Amygdala (tissue), 56 donors: Measurements from ENCODE around the gene EFNA4.
A peak's percentile ranks its signal among the peaks of the same experiment; 100 is the strongest.

Source experiments
- DNase-seq, 56 donors: peaks; one replicate each; lab custom pipeline; 2025; lab: John Stamatoyannopoulos, UW

The EFNA4 gene

DNA sequence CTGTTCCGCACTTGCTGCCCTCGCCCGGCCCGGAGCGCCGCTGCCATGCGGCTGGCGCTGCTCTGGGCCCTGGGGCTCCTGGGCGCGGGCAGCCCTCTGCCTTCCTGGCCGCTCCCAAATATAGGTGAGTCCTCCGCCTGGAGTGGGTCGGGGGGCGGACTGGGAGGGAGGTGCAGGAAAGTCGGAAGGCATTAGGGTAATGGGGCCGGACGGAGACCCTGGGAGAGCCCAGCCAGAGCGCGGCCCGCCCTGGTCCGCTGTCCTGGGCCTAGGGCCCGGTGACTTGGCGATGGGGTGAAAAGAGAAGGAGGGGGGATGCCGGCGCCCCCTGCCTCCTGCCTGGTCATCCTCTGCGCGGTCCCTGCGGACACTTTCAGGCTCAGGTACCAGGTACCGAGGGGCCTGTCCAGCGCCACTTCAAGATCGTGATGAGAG is 12.2 kb upstream of the EFNA4 start:
- DNase-seq: peak in 6 of 56 donors; percentile 35 to 58 (median 50)

GRCh38 chr1:155051777-155052398 is 11.7 kb upstream of the EFNA4 start:
- peak in 39 of 56 donors; percentile 4 to 70 (median 48) for DNase-seq

GRCh38 chr1:155052439-155053395 is 10.8 kb upstream of the EFNA4 start:
- peak in 1 of 56 donors; percentile 9 for DNase-seq

DNA sequence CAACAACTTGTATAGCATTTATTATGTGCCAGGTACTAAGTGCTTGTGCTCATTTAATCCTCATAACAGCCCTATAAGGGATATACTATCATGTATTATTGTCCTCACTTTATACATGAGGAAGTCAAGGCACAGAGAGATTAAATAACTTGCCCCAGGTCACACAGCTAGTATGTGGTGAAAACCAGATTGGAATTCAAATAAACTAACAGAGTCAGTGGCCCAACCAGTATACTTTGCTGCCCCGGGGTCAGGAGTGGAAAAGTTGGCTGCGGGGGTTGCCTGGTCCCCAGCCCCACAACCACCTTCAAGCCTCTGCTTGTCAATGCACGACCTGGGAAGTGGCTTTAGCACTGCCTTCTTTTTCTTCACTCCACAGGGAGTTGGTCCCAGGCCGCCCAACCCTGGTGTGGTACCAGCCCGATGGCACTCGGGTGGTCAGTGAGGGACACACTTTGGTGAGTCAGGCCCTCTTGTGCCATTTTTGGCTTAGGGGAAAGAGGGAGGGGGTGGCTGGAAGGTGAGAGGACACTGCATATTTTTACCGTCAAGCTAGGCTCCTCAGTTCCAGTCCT is 9.9 kb upstream of the EFNA4 start:
- no peak for DNase-seq

DNA sequence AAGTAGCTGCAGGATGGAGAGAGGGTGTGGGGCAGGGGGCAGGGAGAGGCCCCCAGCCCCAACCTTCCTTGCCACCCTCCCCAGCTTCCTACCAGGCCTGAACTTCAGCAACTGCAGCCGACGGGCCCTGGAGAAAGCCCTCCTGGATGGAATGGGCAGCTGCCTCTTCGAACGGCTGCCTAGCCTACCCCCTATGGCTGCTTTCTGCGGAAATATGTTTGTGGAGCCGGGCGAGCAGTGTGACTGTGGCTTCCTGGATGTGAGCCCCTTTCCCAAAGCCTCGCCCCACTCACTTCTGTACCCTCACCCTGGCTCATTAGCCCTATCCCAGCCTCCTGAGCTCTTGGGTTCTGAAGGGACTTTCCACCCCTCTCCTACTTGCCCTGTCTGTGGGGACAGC is 6.4 kb upstream of the EFNA4 start:
- no peak for DNase-seq

DNA sequence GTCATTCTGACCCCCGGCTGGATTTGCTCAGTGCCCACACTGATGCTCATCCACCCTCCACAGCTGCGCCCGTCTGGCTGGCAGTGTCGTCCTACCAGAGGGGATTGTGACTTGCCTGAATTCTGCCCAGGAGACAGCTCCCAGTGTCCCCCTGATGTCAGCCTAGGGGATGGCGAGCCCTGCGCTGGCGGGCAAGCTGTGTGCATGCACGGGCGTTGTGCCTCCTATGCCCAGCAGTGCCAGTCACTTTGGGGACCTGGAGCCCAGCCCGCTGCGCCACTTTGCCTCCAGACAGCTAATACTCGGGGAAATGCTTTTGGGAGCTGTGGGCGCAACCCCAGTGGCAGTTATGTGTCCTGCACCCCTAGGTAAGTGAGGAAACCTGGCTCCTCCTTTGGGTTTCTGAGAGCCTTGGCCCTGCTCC is 5.7 kb upstream of the EFNA4 start:
- no peak for DNase-seq

DNA sequence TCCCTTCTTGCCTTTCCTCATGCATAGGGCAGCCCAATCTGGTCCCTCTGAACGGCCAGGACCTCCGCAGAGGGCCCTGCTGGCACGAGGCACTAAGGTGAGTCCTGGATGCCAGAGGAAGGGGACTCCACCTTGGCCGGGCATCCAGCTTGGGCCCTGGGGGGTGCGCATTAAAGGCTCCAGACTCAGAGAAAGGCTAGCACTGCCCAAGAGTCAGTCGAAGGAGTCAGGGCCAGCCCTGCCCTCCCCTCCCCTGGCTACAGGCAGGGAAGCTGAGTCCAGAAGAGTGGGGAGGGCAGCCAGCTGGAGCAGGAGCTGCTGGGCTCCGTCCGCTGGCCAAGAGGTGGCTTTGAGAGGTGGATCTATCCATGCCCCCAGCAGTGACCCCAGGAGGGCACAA is 2.8 kb upstream of the EFNA4 start:
- DNase-seq: no peak

GRCh38 chr1:155061381-155062150 is 2.0 kb upstream of the EFNA4 start:
- DNase-seq: peak in 49 of 56 donors; percentile 11 to 84 (median 49)

DNA sequence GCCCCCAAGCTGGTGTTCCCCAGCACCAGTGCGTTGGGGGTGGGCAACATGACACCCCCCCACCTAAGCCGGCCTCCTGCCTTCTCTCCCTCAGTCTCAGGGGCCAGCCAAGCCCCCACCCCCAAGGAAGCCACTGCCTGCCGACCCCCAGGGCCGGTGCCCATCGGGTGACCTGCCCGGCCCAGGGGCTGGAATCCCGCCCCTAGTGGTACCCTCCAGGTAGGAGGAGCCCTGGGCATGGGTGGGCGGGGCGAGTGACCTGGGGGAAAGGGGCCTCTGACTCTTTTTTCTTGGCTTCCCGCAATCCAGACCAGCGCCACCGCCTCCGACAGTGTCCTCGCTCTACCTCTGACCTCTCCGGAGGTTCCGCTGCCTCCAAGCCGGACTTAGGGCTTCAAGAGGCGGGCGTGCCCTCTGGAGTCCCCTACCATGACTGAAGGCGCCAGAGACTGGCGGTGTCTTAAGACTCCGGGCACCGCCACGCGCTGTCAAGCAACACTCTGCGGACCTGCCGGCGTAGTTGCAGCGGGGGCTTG is 1.3 kb upstream of the EFNA4 start:
- DNase-seq: no peak

GRCh38 chr1:155062702-155063411 is 683 bp upstream of the EFNA4 start:
- peak in 8 of 56 donors; percentile 4 to 28 (median 12) for DNase-seq

GRCh38 chr1:155064111-155064831 is 731 bp downstream of the EFNA4 start:
- peak in 3 of 56 donors; percentile 30 to 55 (median 39) for DNase-seq

- DNase-seq: no peak
Measured at GRCh38 chr1:155064832-155065429, 1.4 kb downstream of the EFNA4 start.

DNA sequence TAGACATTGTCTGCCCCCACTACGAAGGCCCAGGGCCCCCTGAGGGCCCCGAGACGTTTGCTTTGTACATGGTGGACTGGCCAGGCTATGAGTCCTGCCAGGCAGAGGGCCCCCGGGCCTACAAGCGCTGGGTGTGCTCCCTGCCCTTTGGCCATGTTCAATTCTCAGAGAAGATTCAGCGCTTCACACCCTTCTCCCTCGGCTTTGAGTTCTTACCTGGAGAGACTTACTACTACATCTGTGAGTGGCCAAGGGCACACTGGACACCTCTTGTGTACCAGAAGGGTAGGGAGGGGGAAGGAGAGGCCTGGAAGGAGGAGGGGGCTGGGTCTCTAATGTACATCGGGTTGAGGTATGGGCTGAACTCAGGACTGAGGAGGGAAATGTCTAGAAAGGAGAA is 3.2 kb downstream of the EFNA4 start:
- DNase-seq: no peak

- DNase-seq: no peak
Measured at GRCh38 chr1:155068599-155068998, 5.1 kb downstream of the EFNA4 start.

DNA sequence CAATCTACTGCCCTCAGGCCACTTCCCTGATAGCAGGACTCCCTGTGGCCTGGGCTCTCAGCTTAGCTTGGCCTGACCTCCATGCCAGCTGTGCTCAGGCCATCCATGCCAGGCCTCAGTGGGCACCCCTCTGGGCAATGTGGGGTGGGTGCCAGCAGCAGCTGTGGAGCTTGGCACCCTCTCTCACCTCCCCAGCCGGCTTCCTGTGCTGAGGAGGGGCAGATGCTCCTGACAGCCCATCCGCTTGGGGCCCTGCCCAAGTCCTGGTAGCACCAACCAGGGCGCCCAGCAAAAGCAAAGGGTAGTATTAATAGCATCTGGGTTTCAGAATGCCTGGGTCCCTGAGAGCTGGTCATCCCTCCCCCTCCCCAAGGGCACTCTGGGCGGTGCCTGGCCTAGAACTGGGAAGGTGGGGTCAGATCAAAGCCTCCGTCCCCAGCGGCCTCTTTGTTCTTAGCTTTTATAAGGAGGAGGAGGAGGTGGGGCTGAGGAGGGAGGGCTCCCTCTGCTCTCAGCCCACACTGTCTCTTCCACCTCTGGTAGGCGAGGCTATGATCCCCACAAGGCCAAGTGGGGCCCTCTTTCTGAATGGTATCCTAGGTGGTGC is 6.1 kb downstream of the EFNA4 start:
- peak in 7 of 56 donors; percentile 7 to 67 (median 18) for DNase-seq

- peak in 4 of 56 donors; percentile 8 to 67 (median 20) for DNase-seq
Measured at GRCh38 chr1:155070158-155070621, 6.7 kb downstream of the EFNA4 start.

DNA sequence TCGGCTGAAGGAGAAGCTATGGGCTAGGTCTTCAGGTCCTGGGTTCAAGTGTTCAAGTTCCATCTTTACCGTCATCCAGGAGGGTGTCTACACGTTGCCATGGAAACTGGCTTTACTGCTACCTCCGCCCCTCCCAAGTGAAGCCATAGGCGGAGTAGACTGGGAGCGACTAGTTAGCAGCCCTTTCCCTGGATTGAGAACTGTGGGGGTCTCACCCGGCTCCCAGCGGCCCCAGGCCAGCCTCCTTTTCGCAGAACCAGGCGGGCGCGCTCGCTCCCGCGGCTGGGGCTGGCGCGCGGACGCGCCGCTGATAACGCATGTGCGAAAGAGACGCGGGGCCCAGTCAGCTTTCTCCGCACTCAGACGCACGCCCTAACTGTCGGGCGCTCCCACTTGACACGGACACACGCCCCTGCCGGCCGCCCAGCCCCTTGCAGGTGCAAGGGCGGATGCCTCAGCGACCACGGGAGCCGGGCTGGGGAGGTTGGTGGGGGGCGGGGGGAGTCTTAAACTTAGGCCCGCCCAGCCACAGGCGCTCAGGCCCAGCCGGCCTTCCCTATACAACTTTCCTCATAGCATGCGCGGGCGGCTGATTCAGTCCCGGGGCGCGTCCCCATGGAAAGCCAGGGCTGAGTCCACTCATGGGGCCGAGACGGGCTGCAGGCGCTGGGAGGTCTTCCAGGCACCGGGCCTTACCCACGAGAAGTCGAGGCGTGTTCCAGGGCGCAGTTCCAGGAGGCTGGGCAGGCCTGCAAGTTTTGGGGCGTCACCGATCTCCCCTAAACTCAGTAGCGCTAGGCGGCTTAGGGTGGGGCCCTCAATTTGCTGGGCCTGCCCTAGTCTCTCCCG is 7.4 kb downstream of the EFNA4 start:
- DNase-seq: peak in 45 of 56 donors; percentile 11 to 86 (median 53)
